ENCODE results near the gene CPEB1.

CPEB1 gene

GRCh38 chr15:82679626-82680199 lies 32.5 kb upstream of the CPEB1 start:
- H3K4me3 ChIP-seq (ENCODE audit: low read depth, low read length), result peak overlapping the region; percentile 29; the same call in 1 of the 2 replicates
- DNase-seq (ENCODE audit: low read depth), result no peak
- TF ChIP-seq CTCF (IDR thresholded peaks at IDR 0.05; ENCODE audit: low read depth, low read length, missing control alignments), result no peak

DNA sequence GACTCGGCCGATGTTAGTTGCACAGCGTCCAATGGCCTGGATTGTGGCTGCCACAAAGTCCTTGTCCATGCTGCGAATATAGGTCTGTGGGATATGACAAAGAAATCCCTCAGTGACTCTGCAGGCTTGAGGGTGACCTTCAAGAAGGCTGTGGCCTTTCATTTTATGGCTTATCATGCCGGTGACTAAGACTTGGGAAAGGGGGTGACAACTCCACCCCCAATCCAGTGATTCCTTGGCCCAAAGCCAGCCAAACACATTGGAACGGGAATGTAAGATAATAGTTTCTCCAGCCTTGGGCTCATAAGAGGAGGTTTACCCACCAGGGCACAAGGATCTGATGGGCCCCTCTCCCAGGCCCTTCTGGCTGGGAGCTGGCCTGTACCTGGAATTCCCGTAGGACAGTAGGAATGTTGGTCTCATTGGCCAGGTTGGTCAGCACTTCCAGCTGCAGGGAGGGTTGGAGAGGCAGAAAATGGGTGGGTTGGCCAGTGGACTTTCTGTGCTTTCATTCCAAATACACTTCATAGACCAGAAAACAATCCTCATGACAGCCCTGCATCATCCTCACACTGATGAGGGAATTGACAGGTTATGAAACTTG lies 30.7 kb upstream of the CPEB1 start:
- H3K4me3 ChIP-seq (ENCODE audit: low read depth, low read length), result no peak overlapping the region
- no peak for DNase-seq (ENCODE audit: low read depth)
- TF ChIP-seq CTCF (IDR thresholded peaks at IDR 0.05; ENCODE audit: low read depth, low read length, missing control alignments), result no peak

- DNase-seq (ENCODE audit: low read depth), result no peak
- TF ChIP-seq CTCF (IDR thresholded peaks at IDR 0.05; ENCODE audit: low read depth, low read length, missing control alignments), result no peak
- H3K4me3 ChIP-seq (ENCODE audit: low read depth, low read length), result no peak overlapping the region
These were observed 27.7 kb upstream of the CPEB1 start for GRCh38 chr15:82674873-82675272.

DNA sequence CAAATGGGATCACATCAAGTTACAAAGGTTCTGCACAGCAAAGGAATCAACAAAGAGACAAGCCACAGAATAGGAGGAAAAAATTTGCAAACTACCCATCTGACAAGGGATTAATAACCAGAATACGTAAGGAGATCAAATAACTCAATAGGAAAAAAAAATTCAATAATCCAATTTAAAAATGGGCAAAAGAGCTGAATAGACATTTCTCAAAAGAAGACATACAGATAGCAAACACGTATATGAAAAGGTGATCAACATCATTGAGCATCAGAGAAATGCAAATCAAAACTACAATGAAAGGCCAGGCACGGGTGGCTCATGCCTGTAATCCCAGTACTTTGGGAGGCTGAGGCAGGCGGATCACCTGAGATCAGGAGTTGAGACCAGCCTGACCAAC lies 23.5 kb upstream of the CPEB1 start:
- TF ChIP-seq CTCF (IDR thresholded peaks at IDR 0.05; ENCODE audit: low read depth, low read length, missing control alignments), result no peak
- no peak for DNase-seq (ENCODE audit: low read depth)

GRCh38 chr15:82666606-82667005 lies 19.4 kb upstream of the CPEB1 start:
- DNase-seq (ENCODE audit: low read depth), result no peak
- TF ChIP-seq CTCF (IDR thresholded peaks at IDR 0.05; ENCODE audit: low read depth, low read length, missing control alignments), result no peak
- H3K4me3 ChIP-seq (ENCODE audit: low read depth, low read length), result no peak overlapping the region

More for the DNA sequence above, 23.5 kb upstream of the CPEB1 start:
- H3K4me3 ChIP-seq (ENCODE audit: low read depth, low read length), result no peak overlapping the region

DNA sequence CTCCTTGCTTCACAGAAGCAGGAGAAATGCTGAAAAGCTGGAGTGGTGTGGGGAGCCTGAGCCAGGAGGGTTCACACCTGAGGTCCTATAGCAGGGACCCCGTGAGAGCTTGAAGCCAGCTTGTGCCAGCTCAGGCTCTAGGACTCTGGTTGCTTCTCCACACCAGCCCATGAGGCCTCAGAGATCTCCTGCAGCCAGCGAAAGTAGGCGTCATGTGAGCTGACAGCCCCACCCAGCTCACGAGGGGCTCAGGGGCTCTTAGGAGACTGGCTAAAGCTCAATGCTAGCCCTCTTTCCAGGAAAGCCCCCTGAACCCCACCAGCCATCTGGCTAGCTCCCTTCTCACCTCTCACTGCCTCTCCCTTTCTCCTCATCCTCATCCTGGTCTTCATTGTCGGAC lies 16.9 kb upstream of the CPEB1 start:
- no peak for DNase-seq (ENCODE audit: low read depth)
- no peak for TF ChIP-seq CTCF (IDR thresholded peaks at IDR 0.05; ENCODE audit: low read depth, low read length, missing control alignments)

DNA sequence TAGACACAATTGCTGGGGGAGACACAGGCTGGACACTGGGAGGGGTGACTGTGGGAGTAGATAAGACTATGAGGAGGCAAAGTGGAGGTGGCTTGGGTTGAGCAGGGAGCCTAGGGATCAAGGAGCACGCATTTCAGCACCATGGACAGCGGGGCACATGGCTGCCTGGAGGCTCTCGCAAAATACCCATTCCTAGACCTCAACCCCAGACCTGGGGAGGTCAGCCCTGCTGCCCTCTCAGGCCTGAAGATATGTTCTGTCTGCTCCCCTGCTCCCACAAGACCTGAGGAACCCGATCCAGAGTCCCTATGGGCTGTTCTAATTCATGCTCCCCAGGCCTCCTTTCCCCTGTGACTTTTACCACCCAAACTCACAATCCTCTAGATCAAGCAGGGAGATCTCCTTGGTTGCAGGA lies 16.0 kb upstream of the CPEB1 start:
- H3K4me3 ChIP-seq (ENCODE audit: low read depth, low read length), result no peak overlapping the region
- TF ChIP-seq CTCF (IDR thresholded peaks at IDR 0.05; ENCODE audit: low read depth, low read length, missing control alignments), result no peak
- no peak for DNase-seq (ENCODE audit: low read depth)

More for the DNA sequence above, 16.9 kb upstream of the CPEB1 start:
- no peak overlapping the region for H3K4me3 ChIP-seq (ENCODE audit: low read depth, low read length)

Measured in GM12864 (cell line).